Measurements from ENCODE around the gene KCP. TPM values are rescaled to one million over a fixed set of nuclear protein-coding genes. Genes with fewer than 3 reads are reported as not detected.

The KCP gene
- total RNA-seq, 1 donor from 2014 or later, result 0.70 TPM

DNA sequence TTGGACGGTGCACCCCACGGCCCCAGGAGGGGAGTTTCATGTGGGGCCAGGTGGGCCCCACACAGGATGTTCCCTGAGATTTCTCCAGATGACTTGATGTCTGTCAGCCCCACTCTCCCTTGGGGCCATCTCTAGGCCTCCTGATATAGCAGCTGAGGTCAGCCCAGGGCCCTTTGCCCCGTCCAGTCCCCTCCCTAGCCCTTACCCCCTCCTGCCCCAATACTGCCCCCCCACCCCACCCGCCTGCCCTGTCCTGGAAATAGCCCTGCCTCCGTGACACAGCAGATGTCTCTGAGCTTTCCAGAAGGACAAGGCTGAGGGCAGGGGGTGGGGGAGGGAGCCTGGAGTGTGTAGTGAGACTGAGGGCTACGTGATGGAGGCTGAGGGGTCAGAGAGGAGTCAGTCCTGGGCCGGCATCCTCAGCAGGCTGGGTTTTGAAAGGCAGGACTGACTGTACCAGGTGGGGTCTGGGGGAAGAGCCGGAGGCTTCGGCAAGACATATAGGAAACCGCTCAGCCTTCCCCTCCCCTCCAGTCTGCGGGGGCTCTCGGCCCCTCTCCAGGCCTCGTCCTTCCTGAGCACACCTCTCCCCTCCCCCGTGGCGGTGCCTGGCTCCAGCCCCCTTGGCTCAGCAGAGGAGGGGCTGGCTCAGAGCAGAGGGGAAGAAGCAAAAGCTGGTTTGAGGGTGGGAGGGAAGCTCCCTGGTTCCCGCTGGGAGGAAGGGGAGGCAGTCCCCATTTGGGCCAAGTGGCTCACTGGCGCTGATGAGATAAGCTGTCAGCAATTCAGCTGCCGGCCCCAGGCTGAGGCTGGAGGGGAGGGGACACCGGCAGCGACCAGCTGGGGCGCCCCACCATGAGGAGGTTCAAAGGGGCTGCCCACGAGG is 78.3 kb downstream of the KCP start:
- Mint-ChIP-seq H3K27me3 (ENCODE audit: unreplicated experiment) (no peaks in the 10 kb centered on the region), H3K36me3 (ENCODE audit: unreplicated experiment) (peaks cover 3% of the 10 kb centered on the region), H3K27ac (ENCODE audit: unreplicated experiment) (peak overlapping the region; percentile 76), H3K4me1 (ENCODE audit: unreplicated experiment) (peaks cover 55% of the 10 kb centered on the region), H3K9me3 (ENCODE audit: unreplicated experiment) (no peaks in the 10 kb centered on the region), H3K4me3 (ENCODE audit: unreplicated experiment) (peak overlapping the region; percentile 74)
- no peak for DNase-seq (ENCODE audit: extremely low spot score, unreplicated experiment)
- TF ChIP-seq, protein P1, sequence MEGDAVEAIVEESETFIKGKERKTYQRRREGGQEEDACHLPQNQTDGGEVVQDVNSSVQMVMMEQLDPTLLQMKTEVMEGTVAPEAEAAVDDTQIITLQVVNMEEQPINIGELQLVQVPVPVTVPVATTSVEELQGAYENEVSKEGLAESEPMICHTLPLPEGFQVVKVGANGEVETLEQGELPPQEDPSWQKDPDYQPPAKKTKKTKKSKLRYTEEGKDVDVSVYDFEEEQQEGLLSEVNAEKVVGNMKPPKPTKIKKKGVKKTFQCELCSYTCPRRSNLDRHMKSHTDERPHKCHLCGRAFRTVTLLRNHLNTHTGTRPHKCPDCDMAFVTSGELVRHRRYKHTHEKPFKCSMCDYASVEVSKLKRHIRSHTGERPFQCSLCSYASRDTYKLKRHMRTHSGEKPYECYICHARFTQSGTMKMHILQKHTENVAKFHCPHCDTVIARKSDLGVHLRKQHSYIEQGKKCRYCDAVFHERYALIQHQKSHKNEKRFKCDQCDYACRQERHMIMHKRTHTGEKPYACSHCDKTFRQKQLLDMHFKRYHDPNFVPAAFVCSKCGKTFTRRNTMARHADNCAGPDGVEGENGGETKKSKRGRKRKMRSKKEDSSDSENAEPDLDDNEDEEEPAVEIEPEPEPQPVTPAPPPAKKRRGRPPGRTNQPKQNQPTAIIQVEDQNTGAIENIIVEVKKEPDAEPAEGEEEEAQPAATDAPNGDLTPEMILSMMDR (IDR thresholded peaks at IDR 0.05), result no peak

DNA sequence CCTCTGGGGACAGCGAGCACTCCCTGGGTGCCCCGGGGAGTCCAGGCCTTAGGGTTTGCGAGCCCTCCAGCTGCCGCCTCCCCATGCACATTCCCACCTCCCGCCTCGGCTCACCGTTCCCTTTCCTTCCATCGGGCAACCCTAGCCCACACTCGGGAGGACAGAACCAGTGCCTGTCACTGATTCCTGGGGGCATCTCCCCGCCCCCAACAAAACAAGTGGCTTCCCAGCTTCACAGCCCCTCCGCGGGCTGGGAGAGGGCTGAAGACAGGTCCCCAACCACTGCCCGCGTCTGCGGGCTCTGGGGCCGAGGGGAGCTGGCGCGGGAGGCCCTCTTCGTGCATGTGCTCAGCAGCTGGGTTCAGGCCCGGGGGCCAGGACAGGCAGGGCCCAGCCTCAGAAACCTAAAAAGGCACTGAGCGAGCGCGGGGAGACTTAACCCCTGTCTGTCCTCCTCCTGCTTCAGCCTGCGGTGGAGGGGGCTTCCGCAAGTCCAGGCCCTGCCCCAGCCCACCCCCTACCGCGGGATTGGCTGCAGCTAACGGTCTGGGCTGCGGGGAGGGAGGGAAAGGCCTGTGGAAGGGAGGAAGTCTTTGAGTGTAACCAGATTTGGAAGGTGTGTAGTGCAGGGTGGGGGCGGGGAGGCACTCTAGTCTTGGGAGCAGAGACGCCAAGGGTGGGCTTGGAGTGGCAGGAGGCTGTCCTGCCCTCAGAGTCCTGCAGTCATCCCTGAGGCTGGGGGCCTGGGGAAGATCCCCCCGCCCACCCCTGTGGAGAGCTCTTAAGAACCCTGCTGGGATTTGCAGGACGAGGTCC is 79.1 kb downstream of the KCP start:
- Mint-ChIP-seq H3K27ac (ENCODE audit: unreplicated experiment) (peak overlapping the region; percentile 78), H3K4me3 (ENCODE audit: unreplicated experiment) (peak overlapping the region; percentile 74), H3K9me3 (ENCODE audit: unreplicated experiment) (no peaks in the 10 kb centered on the region), H3K27me3 (ENCODE audit: unreplicated experiment) (no peaks in the 10 kb centered on the region), H3K4me1 (ENCODE audit: unreplicated experiment) (peaks cover 62% of the 10 kb centered on the region), H3K36me3 (ENCODE audit: unreplicated experiment) (peaks cover under 1% of the 10 kb centered on the region)
- DNase-seq (ENCODE audit: extremely low spot score, unreplicated experiment), result no peak
- TF ChIP-seq, protein P1 (IDR thresholded peaks at IDR 0.05), result no peak

DNA sequence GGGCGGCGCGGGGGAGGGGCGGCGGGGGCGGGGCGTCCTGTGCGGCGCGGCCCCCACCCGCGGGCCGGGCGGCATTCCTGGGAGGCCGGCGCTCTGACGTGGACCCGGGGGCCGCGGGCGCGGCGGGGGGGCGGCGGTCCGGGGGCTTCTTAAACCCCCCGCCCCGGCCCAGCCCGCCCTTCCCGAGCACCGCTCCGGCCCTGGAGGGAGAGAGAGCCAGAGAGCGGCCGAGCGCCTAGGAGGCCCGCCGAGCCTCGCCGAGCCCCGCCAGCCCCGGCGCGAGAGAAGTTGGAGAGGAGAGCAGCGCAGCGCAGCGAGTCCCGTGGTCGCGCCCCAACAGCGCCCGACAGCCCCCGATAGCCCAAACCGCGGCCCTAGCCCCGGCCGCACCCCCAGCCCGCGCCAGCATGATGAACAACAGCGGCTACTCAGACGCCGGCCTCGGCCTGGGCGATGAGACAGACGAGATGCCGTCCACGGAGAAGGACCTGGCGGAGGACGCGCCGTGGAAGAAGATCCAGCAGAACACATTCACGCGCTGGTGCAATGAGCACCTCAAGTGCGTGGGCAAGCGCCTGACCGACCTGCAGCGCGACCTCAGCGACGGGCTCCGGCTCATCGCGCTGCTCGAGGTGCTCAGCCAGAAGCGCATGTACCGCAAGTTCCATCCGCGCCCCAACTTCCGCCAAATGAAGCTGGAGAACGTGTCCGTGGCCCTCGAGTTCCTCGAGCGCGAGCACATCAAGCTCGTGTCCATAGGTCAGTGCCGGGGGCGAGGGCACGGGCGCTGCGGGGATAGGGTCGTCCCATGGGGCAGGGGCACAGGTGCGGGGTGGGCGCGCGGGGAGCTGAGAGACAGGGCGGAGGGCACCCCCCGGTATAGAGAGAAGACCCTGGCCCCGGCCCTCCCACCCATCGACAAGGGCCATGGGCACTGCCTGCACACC is 80.0 kb downstream of the KCP start, which contains the start of gene FLNC:
FLNC (plus strand) TSS at position 176 of the 947 bp plus-strand sequence; CDS start at position 408, 232 bp downstream.
- TF ChIP-seq, protein P1 (IDR thresholded peaks at IDR 0.05), result no peak
- DNase-seq (ENCODE audit: extremely low spot score, unreplicated experiment), result no peak
- no peaks in the 10 kb centered on the region for H3K27me3 Mint-ChIP-seq (ENCODE audit: unreplicated experiment)

DNA sequence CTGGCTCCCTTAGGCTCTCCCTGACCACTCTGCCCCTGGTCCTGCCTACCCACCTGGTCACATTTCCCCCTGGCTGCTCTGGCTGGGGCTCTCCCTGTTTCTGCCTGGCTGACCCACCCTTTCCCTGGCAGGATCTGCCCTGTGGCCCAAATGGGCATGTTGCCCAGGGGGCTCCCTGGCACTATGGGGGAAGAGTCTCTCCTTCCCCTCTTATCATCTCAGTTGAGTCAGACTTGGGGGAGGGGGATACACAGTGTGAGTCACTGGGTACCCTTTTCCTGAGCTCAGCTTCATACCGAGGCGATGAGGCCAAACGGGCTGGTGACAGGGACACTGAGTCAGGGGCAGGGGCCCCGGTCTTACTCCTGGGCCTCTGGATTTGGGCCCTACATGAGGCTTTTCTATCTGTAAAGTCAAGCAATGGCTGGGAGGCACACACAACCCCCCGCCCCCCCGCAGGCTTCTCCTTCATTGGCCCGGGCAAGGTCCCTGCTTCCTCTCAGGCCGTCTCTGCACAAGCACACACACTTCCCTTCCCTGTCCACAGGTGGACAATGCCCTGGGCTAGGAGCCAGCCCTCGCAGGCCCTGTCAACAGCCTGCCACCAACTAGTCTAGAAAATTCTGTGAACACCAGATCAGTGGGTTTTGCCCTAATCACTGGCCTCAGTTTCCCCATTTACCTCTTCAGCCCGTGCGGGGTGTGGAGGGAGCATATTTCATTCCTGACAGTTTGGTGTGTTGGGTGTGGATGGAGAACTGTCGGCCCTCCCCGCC is 80.9 kb downstream of the KCP start:
- TF ChIP-seq, protein P1 (IDR thresholded peaks at IDR 0.05), result no peak
- Mint-ChIP-seq H3K4me3 (ENCODE audit: unreplicated experiment) (peak overlapping the region; percentile 36), H3K36me3 (ENCODE audit: unreplicated experiment) (no peaks in the 10 kb centered on the region), H3K4me1 (ENCODE audit: unreplicated experiment) (peaks cover 60% of the 10 kb centered on the region), H3K9me3 (ENCODE audit: unreplicated experiment) (no peaks in the 10 kb centered on the region), H3K27ac (ENCODE audit: unreplicated experiment) (no peak overlapping the region), H3K27me3 (ENCODE audit: unreplicated experiment) (no peaks in the 10 kb centered on the region)
- DNase-seq (ENCODE audit: extremely low spot score, unreplicated experiment), result no peak

More for the DNA sequence above, 80.0 kb downstream of the KCP start, which contains the start of gene FLNC:
- Mint-ChIP-seq H3K36me3 (ENCODE audit: unreplicated experiment) (no peaks in the 10 kb centered on the region), H3K4me1 (ENCODE audit: unreplicated experiment) (peaks cover 60% of the 10 kb centered on the region), H3K27ac (ENCODE audit: unreplicated experiment) (peak within 1 kb of the TSS; percentile 78), H3K4me3 (ENCODE audit: unreplicated experiment) (peak within 1 kb of the TSS; percentile 81), H3K9me3 (ENCODE audit: unreplicated experiment) (no peaks in the 10 kb centered on the region)

Measured in osteocyte (in vitro differentiated cells).